Measurements from ENCODE around the gene ZNF276.

The ZNF276 gene

GRCh38 chr16:89716916-89717687 is 4.2 kb upstream of the ZNF276 start:
- DNase-seq = no peak

DNA sequence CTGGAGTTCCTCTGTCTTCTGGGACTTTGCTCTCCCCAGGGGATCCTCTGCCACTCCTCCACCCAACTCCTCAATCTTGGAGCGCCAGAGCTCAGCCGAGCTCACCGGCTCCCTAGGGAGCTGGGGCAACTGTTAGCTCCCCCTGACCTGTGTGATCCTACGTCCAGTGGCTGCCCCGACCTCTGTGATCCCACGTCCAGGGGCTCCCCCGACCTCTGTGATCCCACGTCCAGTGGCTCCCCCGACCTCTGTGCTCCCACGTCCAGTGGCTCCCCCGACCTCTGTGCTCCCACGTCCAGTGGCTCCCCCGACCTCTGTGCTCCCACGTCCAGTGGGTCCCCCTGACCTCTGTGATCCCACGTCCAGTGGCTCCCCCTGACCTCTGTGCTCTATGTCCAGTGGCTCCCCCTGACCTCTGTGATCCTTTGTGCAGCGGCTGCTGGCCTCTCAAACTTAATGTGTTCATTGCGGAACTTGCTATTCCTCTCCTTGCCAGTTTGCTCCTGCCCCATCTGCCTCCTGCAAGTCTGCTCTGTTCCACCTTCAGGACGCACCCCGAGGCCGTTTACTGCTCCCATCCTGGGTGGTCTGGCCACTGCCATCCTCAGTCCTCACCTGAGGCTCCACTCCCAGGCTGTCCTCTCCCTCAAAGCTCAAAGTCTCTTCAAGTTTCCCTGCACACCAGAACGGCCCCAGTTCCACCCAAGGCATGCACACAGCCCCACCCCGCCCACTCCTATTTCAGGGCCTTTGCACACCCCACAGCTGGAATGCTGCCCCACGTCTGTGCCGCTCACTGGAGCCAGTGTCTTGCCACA is 3.4 kb upstream of the ZNF276 start:
- no peak for DNase-seq

- no peak for DNase-seq
Observed at GRCh38 chr16:89720551-89720812, 855 bp upstream of the ZNF276 start.

DNA sequence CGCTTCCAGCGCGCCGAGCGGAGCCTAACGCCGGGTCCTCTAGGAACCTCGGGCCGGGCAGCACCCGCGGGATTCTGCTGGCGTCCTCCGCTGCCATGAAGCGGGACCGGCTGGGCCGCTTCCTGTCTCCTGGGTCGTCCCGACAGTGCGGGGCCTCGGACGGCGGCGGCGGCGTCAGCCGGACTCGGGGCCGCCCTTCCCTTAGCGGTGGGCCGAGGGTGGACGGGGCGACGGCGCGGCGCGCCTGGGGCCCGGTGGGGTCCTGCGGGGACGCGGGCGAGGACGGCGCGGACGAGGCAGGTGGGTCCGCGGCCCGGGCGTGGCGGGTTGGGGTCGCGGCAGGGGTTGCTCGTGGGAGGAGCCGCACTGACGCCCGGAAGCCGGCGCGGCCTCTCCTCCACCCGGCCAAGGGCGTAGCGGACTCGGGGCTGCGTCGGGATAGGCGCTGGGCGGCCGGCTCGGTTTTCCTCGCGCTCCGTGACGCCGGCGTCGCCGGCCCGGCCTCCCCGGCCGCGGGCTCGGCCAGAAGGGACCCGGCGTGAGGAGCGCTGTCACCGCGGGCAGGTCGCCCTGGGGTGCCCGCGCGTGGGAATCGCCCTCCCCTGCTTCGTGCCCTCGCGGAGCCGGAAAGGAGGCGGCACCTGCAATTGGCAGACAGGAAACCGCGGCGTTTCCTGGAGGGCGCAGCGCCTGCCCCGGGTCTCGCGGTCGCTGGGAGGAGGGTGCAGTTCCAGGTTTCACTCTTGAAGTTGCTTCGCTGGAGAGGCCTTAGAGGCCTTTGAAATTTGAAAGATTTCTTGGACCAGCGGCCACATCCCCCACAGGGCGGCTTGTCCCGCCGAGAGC is 432 bp downstream of the ZNF276 start:
- DNase-seq = peak; percentile 28

GRCh38 chr16:89722392-89723278 is 1.3 kb downstream of the ZNF276 start:
- peak; percentile 9 for DNase-seq

- no peak for DNase-seq
Observed at GRCh38 chr16:89723279-89724250, 2.2 kb downstream of the ZNF276 start.

DNA sequence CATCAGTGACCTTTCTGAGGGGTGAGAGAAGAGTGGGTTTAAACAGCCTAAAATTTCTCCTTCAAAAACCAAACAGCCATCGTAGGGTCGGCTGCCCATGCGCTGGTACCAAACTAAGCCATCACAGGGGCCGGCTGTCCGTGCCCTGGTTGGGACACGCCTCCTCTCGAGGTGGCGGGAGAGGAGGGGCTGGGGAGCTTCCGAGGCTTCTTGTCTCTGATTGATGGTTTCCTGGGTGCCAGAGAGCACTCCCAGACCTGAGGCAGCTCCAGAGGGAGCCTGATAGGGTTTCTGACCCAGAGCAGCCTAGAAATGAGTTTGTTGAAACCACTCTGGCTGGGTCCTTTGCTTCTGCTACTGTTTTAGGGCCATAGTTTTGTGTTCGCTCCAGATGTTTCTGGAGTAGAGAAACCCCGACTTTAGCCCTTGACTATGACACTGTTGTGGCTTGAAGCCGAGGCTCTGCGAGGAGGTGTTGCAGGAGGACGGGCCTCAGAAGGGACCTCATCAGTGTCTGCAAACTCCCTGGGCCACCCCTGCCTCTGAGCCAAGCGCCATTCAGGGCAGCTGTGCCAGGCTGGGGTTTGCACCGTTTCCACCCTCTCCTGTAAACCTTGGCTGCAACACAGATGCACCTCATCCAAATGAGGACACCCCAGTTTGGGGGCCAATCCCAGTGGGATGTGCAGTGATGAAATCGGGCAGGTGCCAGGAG is 6.2 kb downstream of the ZNF276 start:
- DNase-seq = no peak

DNA sequence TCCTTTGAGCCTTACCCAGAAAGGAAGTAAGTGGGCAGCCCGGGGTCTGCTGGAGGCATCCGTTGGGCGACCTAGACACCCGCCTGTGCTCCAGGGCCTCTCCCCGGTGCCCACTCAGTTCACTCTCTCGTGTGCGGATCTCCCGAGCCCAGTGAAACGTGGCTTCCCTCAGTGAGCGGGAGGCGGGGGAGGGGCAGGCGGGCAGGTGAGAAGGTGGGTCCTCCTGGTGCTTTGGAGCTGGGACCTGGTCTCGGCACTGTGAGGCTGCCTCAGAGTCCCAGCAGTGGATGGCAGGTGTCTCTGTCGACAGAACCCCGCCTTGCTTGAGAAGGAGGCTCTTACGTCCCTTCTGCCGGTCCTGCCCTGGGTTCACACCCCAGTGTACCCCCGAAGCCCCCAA is 8.0 kb downstream of the ZNF276 start:
- DNase-seq = no peak

DNA sequence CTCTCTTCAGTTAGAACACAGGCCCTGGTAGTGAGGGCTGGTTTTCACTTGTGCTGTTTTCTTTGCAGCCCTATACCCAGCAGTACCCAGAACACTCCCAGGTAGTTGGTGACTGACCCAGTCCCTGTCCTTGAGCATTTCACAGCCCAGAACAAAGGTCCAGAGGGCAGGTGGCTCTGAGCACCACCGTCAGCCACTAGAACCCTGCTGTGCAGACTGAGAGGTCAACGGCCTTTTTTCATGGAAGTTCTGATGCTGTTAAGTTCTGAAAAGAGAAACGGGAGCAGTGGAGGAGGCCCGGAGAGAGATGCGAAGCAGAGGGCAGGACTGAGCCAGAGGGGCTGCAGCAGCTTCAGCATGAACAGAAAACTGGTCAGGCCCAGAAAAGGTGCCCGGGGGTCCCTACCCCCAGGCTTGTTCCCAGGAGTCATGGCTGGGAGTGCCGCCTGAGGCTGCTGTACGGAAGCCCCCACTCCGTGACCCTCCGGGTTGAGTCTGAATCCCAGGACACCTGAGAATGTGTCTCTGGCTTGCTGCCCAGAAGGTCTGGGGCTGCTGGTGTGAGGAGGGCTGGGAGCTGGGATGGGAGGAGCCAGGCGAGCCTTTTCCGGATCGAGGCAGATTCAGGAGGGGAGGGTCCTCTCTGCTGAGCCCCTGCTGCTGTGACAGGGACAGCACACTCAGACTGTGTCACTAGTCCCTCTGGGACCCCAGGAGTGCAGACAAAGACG is 8.7 kb downstream of the ZNF276 start:
- DNase-seq = no peak

DNA sequence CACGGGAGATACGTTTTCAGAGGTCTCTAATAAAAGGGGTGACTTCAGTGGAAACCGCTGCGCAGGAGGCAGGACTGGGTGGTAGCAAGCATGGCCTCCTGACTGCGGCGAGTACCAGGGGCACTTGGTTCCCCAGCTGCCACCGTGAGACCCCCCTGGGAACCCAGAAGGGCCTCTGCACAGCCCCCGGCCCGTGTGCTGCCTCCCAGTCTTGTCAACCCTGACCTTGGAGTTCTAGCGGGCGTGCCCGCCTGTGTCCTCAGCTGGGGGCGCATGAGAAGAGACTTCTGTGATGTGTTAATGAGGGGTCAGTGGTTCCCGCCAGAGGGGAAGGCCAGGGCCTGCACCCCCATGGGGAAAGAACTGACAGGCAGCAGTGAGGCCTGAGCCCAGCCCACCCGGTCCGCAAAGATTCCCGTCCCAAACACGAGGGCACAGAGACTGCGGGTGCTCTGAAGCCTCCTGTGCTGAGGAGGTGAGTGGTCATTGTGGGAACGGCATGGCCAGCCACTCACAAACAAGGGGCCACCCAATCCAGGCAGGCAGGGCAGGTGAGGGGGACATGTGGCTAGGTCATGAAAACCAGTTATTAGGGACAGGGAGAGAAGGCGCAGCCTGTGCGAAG is 9.4 kb downstream of the ZNF276 start:
- DNase-seq = no peak

DNA sequence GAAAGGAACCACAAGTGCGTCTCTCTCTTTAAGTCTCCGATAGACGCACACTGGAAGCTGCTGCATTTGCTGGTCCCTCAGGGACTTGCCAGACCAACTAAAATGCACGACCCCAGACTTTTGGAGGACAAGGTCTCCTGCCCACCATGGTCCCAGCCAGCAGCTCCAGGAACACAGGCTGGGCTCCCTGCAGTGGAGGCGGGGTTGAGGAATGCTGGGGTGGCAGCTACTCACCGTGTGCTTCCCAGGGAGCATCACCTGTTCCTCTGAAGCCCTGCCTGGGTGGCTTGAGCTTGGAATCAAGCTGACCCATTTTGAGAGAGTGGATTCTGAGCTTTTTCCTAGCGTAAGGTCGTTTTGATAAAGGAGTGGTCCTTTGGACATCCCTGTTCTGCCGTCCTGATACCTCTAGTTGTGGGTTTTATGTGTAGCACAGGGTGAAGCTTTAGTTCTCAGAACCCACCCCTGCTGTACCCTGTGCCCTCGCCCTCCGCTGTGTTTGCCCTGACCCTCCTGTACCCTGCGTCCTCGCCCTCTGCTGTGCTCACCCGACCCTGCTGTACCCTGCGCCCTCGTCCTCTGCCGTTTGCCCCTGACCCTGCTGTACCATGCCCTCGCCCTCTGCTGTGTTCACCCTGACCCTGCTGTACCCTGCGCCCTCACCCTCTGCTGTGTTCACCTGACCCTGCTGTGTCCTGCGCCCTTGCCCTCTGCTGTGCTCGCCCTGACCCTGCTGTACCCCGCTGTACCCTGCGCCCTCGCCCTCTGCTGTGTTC is 11.0 kb downstream of the ZNF276 start:
- no peak for DNase-seq

- no peak for DNase-seq
Observed at GRCh38 chr16:89732918-89733242, 11.5 kb downstream of the ZNF276 start.

DNA sequence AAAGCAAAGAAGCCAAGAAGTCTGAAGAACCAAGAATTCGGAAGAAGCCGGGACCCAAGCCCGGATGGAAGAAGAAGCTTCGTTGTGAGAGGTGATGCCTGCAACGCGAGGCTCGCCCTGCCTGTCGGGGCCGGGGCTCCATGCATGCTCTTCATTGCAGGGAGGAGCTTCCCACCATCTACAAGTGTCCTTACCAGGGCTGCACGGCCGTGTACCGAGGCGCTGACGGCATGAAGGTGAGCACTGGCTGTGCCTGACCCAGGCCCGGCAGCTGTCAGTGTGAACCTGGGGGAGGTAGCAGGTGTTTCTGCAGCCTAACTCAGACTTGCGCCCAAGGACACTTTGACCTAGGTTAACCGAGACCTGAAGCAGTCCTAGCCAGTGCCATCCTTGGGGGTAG is 12.0 kb downstream of the ZNF276 start:
- no peak for DNase-seq

- DNase-seq = no peak
Observed at GRCh38 chr16:89733792-89734191, 12.5 kb downstream of the ZNF276 start.

GRCh38 chr16:89736554-89736953 is 15.2 kb downstream of the ZNF276 start:
- no peak for DNase-seq

- DNase-seq = no peak
Observed at GRCh38 chr16:89737341-89738071, 16.2 kb downstream of the ZNF276 start.

DNA sequence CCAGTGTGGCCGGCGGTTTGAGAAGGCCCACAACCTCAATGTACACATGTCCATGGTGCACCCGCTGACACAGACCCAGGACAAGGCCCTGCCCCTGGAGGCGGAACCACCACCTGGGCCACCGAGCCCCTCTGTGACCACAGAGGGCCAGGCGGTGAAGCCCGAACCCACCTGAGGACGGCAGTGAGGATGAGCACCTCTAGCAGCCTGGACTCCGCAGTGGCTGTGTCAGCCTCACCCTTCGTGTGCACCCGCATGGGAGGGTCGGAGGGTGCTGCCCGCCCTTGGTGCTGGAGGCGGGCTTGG is 16.7 kb downstream of the ZNF276 start:
- DNase-seq = no peak
